IPS-18c (cell line): ENCODE results near the gene OR52I2.

Experiments
- H3K4me3 ChIP-seq: 2 replicates; pipeline ENCODE4 v1.7.0; 2013; ENCODE audit warnings: low read depth, mild to moderate bottlenecking, low read length, moderate library complexity; ENCODE audit not compliant: insufficient read depth
- H3K9me3 ChIP-seq: one replicate; pipeline ENCODE4 v1.6.1; 2013; ENCODE audit warnings: mild to moderate bottlenecking, low read length, moderate library complexity; ENCODE audit not compliant: control insufficient read depth, insufficient read depth

The OR52I2 gene

GRCh38 chr11:4581443-4581842, at the start of gene OR52I2:
TSS of gene OR52I2 (plus strand) at chr11:4581743.
- H3K4me3 ChIP-seq, result no peak within 1 kb of the TSS
- H3K9me3 ChIP-seq, result no peaks in the 10 kb centered on the region

GRCh38 chr11:4539603-4540219, 41.8 kb upstream of the OR52I2 start:
- no peak overlapping the region for H3K4me3 ChIP-seq
- H3K9me3 ChIP-seq, result no peaks in the 10 kb centered on the region

- H3K9me3 ChIP-seq, result no peaks in the 10 kb centered on the region
- H3K4me3 ChIP-seq, result no peak overlapping the region
Measured at GRCh38 chr11:4541071-4541470, 40.5 kb upstream of the OR52I2 start.

- Histone ChIP-seq H3K4me3 (no peak overlapping the region), H3K9me3 (no peaks in the 10 kb centered on the region)
Measured at GRCh38 chr11:4543561-4543960, 38.0 kb upstream of the OR52I2 start.

GRCh38 chr11:4544891-4545290, 36.7 kb upstream of the OR52I2 start, which contains the start of gene OR52M1:
TSS of gene OR52M1 (plus strand) at chr11:4545191. CDS start at chr11:4545191, 0 bp downstream.
- no peaks in the 10 kb centered on the region for H3K9me3 ChIP-seq
- H3K4me3 ChIP-seq, result no peak within 1 kb of the TSS

GRCh38 chr11:4546878-4547277, 34.7 kb upstream of the OR52I2 start:
- Histone ChIP-seq H3K9me3 (no peaks in the 10 kb centered on the region), H3K4me3 (no peak overlapping the region)

GRCh38 chr11:4547416-4547815, 34.1 kb upstream of the OR52I2 start:
- Histone ChIP-seq H3K4me3 (no peak overlapping the region), H3K9me3 (no peaks in the 10 kb centered on the region)

GRCh38 chr11:4551346-4551979, 30.1 kb upstream of the OR52I2 start:
- Histone ChIP-seq H3K9me3 (no peaks in the 10 kb centered on the region), H3K4me3 (no peak overlapping the region)

- Histone ChIP-seq H3K9me3 (no peaks in the 10 kb centered on the region), H3K4me3 (no peak overlapping the region)
Measured at GRCh38 chr11:4559527-4560440, 21.8 kb upstream of the OR52I2 start.

- no peak overlapping the region for H3K4me3 ChIP-seq
Measured at GRCh38 chr11:4560467-4560866, 21.1 kb upstream of the OR52I2 start.

GRCh38 chr11:4565371-4565770, 16.2 kb upstream of the OR52I2 start:
- peaks cover 2% of the 10 kb centered on the region for H3K9me3 ChIP-seq

More at GRCh38 chr11:4560467-4560866, 21.1 kb upstream of the OR52I2 start:
- H3K9me3 ChIP-seq, result no peaks in the 10 kb centered on the region

GRCh38 chr11:4569075-4569474, 12.5 kb upstream of the OR52I2 start:
- no peak overlapping the region for H3K4me3 ChIP-seq
- peaks cover 2% of the 10 kb centered on the region for H3K9me3 ChIP-seq

More at GRCh38 chr11:4565371-4565770, 16.2 kb upstream of the OR52I2 start:
- H3K4me3 ChIP-seq, result no peak overlapping the region

- Histone ChIP-seq H3K4me3 (no peak overlapping the region), H3K9me3 (no peaks in the 10 kb centered on the region)
Measured at GRCh38 chr11:4576880-4577279, 4.7 kb upstream of the OR52I2 start.

GRCh38 chr11:4577761-4578160, 3.8 kb upstream of the OR52I2 start:
- Histone ChIP-seq H3K9me3 (no peaks in the 10 kb centered on the region), H3K4me3 (no peak overlapping the region)

- Histone ChIP-seq H3K9me3 (no peaks in the 10 kb centered on the region), H3K4me3 (no peak overlapping the region)
Measured at GRCh38 chr11:4578624-4579023, 2.9 kb upstream of the OR52I2 start.

- H3K9me3 ChIP-seq, result no peaks in the 10 kb centered on the region
- H3K4me3 ChIP-seq, result no peak overlapping the region
Measured at GRCh38 chr11:4580124-4580523, 1.4 kb upstream of the OR52I2 start.

GRCh38 chr11:4589017-4589416, 7.5 kb downstream of the OR52I2 start:
- H3K4me3 ChIP-seq, result no peak overlapping the region
- no peaks in the 10 kb centered on the region for H3K9me3 ChIP-seq

GRCh38 chr11:4593739-4594138, 12.2 kb downstream of the OR52I2 start, which contains the start of gene OR52I1:
TSS of gene OR52I1 (plus strand) at chr11:4594039. CDS start at chr11:4594039, 0 bp downstream.
- Histone ChIP-seq H3K9me3 (no peaks in the 10 kb centered on the region), H3K4me3 (no peak within 1 kb of the TSS)
